Activated CD8-positive, alpha-beta memory T cell treated with anti-CD3 and anti-CD28 coated beads, Interleukin-2, amount 50 U/mL, for 24 hours (primary cell): ENCODE data around the gene FDX2.
"Not testable (repeated sequence)": the region's sequence is repeated elsewhere in the genome, so short reads cannot be mapped to it uniquely, and the experiment has no call there.

Experiments
- DNase-seq: peaks from one replicate; pipeline ENCODE4 v3.0.0-alpha.2; 2020; ENCODE audit errors: extremely low read depth

Gene FDX2

GRCh38 chr19:10315335-10316214, at the start of gene FDX2:
FDX2 (minus strand) TSS chr19:10316015; CDS start chr19:10315996, 19 bp downstream.
- peak; percentile 88 for DNase-seq

DNA sequence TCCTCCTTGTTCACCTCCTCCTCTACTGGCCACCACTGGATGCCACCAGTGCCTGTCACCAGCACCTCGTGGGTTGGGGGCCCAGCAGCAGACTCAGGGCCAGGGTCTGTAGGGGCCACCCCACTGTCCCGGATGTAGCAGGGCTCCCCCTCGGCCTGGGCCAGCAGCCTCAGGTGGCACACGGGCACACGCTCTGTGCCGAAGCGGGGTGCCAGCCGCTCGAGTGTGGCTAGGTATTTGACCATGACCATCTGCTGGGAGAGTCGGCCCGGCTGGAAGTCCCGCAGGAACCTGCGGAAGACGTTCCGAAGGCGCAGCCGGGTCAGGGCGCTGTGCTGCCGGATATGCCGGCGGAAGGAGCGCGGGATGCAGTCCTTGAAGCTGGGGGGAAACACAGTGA, 49.7 kb upstream of the FDX2 start:
- no peak for DNase-seq

- no peak for DNase-seq
Observed at GRCh38 chr19:10364644-10365043, 48.8 kb upstream of the FDX2 start.

- DNase-seq = no peak
Observed at GRCh38 chr19:10363789-10364281, 48.0 kb upstream of the FDX2 start.

DNA sequence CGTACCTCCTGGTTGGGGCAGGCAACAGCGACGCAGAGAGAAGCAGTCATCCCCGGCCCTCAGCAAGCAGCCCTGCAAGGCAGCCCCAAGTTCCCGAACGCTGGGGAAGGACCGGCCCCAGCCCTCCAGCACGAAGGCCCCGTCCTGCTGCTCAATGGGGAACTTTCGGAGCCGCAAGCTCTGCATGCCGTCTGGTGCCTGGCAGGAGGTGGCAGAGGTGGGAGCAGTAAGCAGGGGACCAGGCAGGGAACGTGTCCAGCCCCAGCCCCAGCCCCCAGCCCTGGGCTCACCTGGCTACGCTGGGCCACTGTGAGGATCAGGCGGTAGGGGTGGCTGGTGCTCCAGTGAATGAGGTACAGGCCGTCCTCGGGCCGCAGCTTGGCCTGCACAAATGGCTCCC, 46.4 kb upstream of the FDX2 start:
- no peak for DNase-seq

DNA sequence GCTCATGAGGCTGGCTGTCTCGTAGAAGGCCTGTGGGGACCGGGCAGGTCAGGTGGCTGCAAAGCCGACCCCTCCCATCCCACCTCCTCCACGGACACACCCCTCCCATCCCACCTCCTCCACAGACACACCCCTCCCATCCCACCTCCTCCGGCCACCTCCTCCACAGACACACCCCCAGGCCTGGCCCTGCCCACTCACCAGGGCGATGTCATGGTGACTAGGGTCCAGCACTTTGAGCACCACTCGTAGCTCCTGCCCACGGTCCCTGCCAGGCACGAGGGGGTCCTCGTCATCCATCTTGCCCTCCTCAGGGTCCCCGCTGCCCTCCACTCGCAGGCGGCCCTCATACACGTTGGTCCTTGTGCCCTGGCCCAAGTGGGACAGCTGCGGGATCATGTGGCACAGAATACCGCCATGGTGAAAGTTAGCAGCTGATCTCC, 45.8 kb upstream of the FDX2 start:
- no peak for DNase-seq

DNA sequence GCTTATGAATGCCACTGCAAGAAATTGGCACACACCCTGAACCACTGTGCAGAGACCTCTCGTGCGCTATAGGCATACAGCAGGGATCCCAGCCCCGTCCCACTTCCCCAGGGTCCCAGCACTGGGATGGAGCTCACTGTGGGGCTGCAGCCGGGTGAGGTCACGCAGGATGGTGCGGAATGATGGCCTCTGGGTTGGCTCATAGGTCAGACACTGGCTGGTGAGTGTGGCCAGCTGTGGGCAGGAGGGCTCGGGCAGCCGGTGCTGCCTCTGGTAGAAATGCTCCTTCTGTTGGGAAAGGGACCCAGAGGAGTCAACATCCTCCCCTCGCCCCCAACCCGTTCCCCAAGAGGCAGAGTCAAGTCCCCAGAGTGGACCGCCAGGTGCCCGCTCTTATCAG, 40.6 kb upstream of the FDX2 start:
- no peak for DNase-seq

DNA sequence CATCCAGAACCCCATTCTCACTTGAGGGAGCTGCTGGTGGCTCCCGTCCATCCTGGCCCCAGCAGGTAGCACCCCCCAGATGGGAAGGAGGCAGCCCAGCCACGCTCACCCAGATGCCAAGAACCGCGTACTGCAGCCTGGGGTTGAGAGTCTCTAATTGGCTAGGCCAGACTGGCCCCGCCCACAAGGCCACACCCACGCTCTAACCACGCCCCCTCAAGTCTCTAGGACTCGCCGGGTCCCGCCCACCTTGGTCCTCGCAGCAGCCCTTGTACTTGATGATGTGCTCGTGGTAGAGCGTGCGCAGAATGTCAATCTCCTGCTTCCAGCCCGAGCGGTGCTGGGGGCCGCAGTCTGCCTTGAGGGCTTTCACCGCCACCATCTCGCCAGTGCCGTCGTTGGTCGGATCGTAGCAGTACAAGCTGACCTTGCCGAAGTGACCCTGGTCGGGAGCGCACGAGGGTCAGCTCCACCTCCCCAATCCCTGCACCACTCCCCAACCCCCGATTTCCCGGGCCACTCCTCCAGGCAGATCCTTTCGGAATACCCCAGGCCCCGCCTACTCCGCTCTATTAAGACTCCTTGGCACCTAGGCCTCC, 38.1 kb upstream of the FDX2 start:
- DNase-seq = peak; percentile 40

- no peak for DNase-seq
Observed at GRCh38 chr19:10352764-10353671, 37.2 kb upstream of the FDX2 start.

DNA sequence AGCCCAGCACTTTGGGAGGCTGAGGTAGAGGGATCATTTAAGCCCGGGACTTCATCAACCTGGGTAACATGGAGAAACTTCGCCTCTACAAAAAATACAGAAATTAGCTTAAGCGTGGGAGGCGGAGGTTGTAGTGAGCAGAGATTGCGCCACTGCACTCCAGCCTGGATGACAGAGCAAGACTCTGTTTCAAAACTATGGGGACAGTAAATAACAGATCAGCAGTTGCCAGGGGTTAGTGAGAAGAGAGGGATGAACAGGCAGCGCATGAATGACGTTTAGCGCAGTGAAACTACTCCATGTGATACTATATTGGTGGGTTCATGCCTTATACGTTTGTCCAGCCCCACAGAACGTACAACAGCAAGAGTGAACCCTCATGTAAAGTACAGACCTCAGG, 30.7 kb upstream of the FDX2 start:
- DNase-seq = no peak

- DNase-seq = no peak
Observed at GRCh38 chr19:10344780-10345179, 29.0 kb upstream of the FDX2 start.

DNA sequence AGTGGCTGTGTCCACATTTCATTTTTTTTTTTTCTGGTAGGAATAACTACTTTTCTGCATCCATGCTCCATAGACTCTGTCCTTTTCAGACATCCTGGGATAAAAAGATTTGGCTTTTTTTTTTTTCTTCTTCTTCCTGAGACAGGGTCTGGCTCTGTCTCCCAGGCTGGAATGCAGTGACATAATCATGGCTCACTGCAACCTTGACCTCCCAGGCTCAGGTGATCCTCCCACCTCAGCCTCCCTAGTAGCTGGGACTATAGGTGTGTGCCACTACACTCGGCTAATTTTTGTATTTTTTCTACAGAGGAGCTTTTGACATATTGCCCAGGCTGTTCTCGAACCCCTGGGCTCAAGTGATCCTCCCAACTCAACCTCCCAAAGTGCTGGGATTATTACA, 27.7 kb upstream of the FDX2 start:
- DNase-seq = no peak

DNA sequence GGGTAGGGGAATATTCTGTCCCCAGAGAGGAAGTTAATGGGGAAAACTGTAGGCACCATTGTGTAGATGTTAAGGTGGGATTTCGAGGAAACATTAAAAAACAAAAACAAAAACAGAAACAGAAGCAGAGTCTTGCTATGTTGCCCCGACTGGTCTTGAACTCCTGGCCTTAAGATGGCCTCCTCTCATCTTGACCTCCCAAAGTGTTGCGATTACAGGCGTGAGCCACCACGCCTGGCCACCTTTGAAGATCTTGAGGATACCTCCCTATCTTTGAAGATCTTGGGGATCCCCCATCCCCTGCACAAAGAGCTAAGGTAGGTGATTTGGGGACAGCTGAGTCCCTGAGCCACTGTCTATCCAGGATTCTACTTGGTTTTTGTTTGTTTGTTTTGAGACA, 24.2 kb upstream of the FDX2 start:
- DNase-seq = no peak

- peak; percentile 40 for DNase-seq
Observed at GRCh38 chr19:10339380-10339960, 23.7 kb upstream of the FDX2 start, which contains the start of gene ICAM3. ICAM3 (minus strand) TSS chr19:10339624; CDS start chr19:10339614, 10 bp downstream.

GRCh38 chr19:10338940-10339339, 23.1 kb upstream of the FDX2 start:
- DNase-seq = no peak

DNA sequence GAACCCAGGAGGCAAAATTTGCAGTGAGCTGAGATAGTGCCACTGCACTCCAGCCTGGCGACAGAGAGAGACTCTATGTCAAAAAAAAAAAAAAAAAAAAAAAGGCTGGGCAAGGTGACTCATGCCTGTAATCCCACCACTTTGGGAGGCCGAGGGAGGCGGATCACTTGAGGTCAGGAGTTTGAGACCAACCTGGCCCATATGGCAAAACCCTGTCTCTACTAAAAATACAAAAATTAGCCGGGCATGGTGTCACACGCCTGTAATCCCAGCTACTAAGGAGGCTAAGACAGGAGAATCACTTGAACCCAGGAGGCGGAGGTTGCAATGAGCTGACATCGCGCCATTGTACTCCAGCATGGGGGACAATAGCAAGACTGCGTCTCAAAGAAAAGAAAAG, 20.9 kb upstream of the FDX2 start:
- not testable (repeated sequence) for DNase-seq

DNA sequence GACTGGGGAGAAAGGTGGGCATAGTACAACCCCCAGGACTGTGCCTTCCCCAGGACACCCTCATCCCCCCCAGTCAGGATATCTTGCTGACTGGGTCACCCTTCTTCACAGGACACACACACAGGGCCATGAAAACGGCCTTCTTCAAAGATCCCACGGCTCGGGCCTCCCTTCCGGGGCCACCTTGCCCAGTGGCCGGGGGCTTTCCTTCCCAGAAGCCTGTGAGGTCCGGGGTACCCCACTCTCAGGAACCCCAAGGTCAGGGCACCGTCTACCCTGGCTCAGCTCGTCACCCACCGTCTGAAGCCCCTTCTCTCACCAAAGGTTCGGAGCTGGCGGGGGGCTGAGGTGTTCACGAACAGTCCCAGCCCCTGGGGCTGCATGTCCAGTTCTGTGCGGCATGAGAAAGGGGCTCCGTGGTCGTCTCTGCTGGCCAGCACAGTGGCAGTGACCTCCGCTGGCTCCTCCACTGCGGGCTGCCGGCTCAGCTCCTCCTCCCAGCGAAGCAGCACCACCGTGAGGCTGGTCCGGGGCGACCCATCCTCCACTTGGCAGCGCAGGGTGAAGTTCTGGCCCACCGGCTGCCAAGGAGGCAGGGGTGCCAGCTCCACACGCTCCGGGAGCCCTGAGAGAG, 19.7 kb upstream of the FDX2 start:
- no peak for DNase-seq

- no peak for DNase-seq
Observed at GRCh38 chr19:10334588-10335351, 19.0 kb upstream of the FDX2 start.

GRCh38 chr19:10333758-10334587, 18.2 kb upstream of the FDX2 start:
- DNase-seq = no peak
